Measurements from ENCODE around the gene MDM2. TPM values are rescaled to one million over a fixed set of nuclear protein-coding genes. Genes with fewer than 3 reads are reported as not detected.
"Not testable (repeated sequence)": the region's sequence is repeated elsewhere in the genome, so short reads cannot be mapped to it uniquely, and the experiment has no call there.

The MDM2 gene
- total and polyA plus RNA-seq, 3 donors from 2014 or later, result 28.8 to 56.1 (median 40.6) TPM

DNA sequence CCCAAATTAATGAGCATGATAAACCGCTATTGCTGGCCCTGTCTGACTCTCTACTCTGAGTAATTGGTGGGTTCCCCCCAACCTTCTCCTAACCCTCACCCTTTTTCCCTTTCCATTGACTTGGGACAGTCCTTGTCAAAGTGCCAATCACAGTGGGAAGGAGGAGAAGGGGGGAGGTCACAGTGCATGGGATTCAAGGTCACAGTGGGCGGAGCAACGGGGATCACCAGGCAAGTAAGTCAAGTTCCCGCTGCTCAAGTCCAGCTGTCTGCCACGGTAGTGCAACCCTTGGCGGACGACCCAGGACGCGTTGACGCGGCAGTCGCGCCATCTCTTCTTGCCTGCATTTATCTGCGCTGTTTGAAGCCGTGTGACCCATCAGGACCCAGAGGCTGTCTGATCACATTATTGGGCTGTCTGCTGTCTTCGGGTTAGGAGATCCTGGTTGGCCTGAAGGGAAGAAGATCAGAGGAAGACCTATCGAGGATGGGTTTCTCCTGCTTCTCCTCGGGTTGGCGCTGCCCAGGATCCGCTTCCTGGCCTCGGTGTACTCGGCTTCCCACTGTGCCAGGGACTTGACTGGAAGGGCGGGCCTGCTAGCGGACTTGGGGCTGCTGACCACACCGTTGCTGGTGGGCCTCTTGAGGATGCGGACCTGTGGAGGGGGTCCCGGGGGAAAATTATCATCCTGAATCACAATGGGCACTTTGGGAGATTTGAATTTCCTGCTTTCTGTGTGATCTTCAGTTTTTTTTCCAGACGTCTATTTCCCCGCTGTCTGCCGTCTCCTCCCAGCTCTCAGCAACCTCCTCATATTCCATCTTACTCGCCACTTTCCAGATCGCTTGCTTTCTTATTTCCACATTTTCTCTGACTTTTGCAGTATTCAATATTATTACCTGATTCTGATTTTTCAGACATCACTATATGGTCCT lies 3.1 kb upstream of the MDM2 start:
- no peak for DNase-seq
- WGBS, 2 donors, result 64 to 73% methylated on average over 28 to 32 of the region's 32 CpGs

DNA sequence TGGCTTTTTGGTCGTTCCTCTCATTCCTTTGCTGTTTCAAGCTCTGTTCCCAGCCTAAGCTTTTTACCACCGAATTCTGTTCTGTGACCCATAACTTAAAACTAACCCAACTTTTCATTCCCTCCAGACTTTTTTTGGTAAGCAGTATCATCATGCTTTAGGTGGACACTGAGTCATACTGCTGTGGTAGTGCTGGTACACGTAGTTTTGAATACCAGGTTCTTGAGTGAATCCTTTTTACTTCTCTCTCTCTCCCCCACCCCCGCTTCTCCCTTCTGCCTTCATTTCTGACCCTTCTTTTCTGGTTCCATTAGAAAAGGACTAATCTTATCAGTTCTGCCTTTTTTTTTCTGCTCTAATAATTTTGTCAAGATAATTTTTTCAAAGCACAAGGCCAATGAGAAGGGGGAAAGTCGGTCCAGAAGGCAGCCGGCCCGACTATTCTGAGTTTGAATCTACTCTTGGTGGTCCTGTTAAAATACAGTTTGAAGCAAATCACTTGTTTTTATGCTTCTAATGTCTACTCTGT lies 2.3 kb upstream of the MDM2 start:
- TF ChIP-seq, protein P1, sequence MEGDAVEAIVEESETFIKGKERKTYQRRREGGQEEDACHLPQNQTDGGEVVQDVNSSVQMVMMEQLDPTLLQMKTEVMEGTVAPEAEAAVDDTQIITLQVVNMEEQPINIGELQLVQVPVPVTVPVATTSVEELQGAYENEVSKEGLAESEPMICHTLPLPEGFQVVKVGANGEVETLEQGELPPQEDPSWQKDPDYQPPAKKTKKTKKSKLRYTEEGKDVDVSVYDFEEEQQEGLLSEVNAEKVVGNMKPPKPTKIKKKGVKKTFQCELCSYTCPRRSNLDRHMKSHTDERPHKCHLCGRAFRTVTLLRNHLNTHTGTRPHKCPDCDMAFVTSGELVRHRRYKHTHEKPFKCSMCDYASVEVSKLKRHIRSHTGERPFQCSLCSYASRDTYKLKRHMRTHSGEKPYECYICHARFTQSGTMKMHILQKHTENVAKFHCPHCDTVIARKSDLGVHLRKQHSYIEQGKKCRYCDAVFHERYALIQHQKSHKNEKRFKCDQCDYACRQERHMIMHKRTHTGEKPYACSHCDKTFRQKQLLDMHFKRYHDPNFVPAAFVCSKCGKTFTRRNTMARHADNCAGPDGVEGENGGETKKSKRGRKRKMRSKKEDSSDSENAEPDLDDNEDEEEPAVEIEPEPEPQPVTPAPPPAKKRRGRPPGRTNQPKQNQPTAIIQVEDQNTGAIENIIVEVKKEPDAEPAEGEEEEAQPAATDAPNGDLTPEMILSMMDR (IDR thresholded peaks at IDR 0.05), result no peak
- TF ChIP-seq POLR2A (IDR thresholded peaks at IDR 0.05), result no peak
- no peaks in the 10 kb centered on the region for H3K36me3 ChIP-seq (ENCODE audit: low read depth, missing control alignments)
- peaks cover 2% of the 10 kb centered on the region for H3K4me1 ChIP-seq
- no peak for DNase-seq
- H3K9me3 ChIP-seq, result no peaks in the 10 kb centered on the region
- WGBS, 2 donors, result 77 to 85% methylated on average over 7 of the region's 7 CpGs
- intact Hi-C loops (cut with DNase I; ENCODE audit: low total_unique reads), result no loop called here
- no peak overlapping the region for H3K27ac ChIP-seq
- no peaks in the 10 kb centered on the region for H3K27me3 ChIP-seq
- no peak overlapping the region for H3K4me3 ChIP-seq

More for the DNA sequence above, 3.1 kb upstream of the MDM2 start:
- no peak overlapping the region for H3K27ac ChIP-seq
- no peaks in the 10 kb centered on the region for H3K9me3 ChIP-seq
- intact Hi-C loops (cut with DNase I; ENCODE audit: low total_unique reads), result no loop called here
- H3K36me3 ChIP-seq (ENCODE audit: low read depth, missing control alignments), result no peaks in the 10 kb centered on the region
- H3K4me1 ChIP-seq, result no peaks in the 10 kb centered on the region
- TF ChIP-seq POLR2A (IDR thresholded peaks at IDR 0.05), result no peak
- TF ChIP-seq, protein P1 (IDR thresholded peaks at IDR 0.05), result no peak
- H3K4me3 ChIP-seq, result no peak overlapping the region
- H3K27me3 ChIP-seq, result no peaks in the 10 kb centered on the region

DNA sequence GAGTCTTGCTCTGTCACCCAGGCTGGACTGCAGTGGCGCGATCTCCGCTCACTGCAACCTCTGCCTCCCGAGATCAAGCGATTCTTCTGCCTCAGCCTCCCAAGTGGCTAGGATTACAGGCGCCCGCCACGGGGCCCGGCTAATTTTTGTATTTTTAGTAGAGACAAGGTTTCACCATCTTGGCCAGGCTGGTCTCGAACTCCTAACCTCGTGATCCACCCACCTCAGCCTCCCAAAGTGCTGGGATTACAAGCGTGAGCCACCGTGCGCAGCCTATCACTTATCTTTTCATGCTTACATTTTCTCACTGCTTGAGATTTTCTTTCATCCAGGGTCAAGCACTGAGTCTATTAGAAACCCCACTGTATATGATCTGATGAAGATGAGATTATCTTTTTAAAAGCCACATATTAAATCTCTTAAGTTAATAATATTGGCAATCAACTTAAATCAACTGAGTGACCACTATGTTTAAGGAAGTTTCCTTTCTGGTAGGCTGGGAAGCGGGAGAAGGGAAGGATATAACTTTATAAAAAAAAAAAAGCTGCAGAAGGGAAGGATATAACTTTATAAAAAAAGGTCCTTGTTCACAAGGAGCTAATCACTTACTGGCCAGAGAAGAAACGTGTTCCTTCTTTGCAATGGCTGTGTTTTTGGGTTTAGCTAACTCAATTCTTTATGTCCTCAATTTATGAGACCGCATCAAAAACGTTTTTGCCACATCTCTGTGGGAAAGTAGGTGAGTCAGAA lies 1.3 kb upstream of the MDM2 start:
- DNase-seq, result no peak
- no peaks in the 10 kb centered on the region for H3K36me3 ChIP-seq (ENCODE audit: low read depth, missing control alignments)
- TF ChIP-seq POLR2A (IDR thresholded peaks at IDR 0.05), result no peak
- TF ChIP-seq, protein P1 (IDR thresholded peaks at IDR 0.05), result no peak
- no peaks in the 10 kb centered on the region for H3K27me3 ChIP-seq
- peak overlapping the region; percentile 96 to 100 for H3K27ac ChIP-seq
- H3K9me3 ChIP-seq, result no peaks in the 10 kb centered on the region
- peaks cover 4% of the 10 kb centered on the region for H3K4me1 ChIP-seq
- WGBS, 2 donors, result 76 to 77% methylated on average over 18 of the region's 18 CpGs
- intact Hi-C loops (cut with DNase I; ENCODE audit: low total_unique reads), result no loop called here
- H3K4me3 ChIP-seq, result peak overlapping the region in 1 of 2 donors; percentile 87

DNA sequence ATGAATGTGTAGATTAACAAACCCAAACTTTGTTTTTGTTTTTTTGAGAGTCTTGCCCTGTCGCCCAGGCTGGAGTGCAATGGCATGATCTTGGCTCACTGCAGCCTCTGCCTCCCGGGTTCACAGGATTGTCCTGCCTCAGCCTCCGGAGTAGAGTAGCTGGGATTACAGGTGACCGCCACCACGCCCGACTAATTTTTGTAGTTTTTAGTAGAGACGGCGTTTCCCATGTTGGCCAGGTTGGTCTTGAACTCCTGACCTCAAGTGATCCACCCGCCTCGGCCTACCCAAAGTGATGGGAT lies 752 bp upstream of the MDM2 start:
- intact Hi-C loops (cut with DNase I; ENCODE audit: low total_unique reads), result not testable (repeated sequence)
- WGBS, 2 donors, result 4 to 8% methylated on average over 8 to 10 of the region's 10 CpGs

More for the DNA sequence above, 752 bp upstream of the MDM2 start:
- H3K36me3 ChIP-seq (ENCODE audit: low read depth, missing control alignments); DNase-seq; H3K4me1 ChIP-seq; H3K9me3 ChIP-seq; H3K27me3 ChIP-seq: not testable (repeated sequence)
- Histone ChIP-seq H3K27ac (peak overlapping the region; percentile 96 to 100), H3K4me3 (peak overlapping the region; percentile 87 to 96)
